ENCODE data around the gene FAM107B. TPM values are rescaled to one million over a fixed set of nuclear protein-coding genes. Genes with fewer than 3 reads are reported as not detected.

FAM107B gene
- total RNA-seq (2022) (32.1 and 41.3 TPM in 2 replicates), Bru-seq, nascent RNA (percentile 45 among the genes with signal in this experiment), BruChase-seq, experiment 1, labeled RNA remaining after a 6-hour chase (percentile 51 among the genes with signal in this experiment), BruChase-seq, experiment 2, labeled RNA remaining after a 2-hour chase (percentile 43 among the genes with signal in this experiment)
- long read RNA-seq, transcript FAM107B-205 (5 exons, 2,374 nt), result minor isoform, 7 of 44 reads
- long read RNA-seq, transcript FAM107B-211 (4 exons, 2,633 nt), result major isoform, 27 of 44 reads
- long read RNA-seq, partial matches to known transcripts, result 0 of 44 reads
- long read RNA-seq, other reads (novel, unspliced or antisense), result 9 of 44 reads

- BruUV-seq (replicated peaks), result no TSS peak
- TF ChIP-seq, protein P1, sequence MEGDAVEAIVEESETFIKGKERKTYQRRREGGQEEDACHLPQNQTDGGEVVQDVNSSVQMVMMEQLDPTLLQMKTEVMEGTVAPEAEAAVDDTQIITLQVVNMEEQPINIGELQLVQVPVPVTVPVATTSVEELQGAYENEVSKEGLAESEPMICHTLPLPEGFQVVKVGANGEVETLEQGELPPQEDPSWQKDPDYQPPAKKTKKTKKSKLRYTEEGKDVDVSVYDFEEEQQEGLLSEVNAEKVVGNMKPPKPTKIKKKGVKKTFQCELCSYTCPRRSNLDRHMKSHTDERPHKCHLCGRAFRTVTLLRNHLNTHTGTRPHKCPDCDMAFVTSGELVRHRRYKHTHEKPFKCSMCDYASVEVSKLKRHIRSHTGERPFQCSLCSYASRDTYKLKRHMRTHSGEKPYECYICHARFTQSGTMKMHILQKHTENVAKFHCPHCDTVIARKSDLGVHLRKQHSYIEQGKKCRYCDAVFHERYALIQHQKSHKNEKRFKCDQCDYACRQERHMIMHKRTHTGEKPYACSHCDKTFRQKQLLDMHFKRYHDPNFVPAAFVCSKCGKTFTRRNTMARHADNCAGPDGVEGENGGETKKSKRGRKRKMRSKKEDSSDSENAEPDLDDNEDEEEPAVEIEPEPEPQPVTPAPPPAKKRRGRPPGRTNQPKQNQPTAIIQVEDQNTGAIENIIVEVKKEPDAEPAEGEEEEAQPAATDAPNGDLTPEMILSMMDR (IDR thresholded peaks at IDR 0.05; ENCODE audit: unreplicated experiment), result no peak
- Mint-ChIP-seq H3K27ac (ENCODE audit: low read depth, unreplicated experiment) (no peak within 1 kb of the TSS), H3K9me3 (ENCODE audit: unreplicated experiment) (no peaks in the 10 kb centered on the region), H3K4me3 (ENCODE audit: unreplicated experiment) (no peak within 1 kb of the TSS), H3K4me1 (ENCODE audit: insufficient read depth, unreplicated experiment) (peaks cover 6% of the 10 kb centered on the region), H3K36me3 (ENCODE audit: insufficient read depth, unreplicated experiment) (peaks cover 7% of the 10 kb centered on the region), H3K27me3 (ENCODE audit: insufficient read depth, unreplicated experiment) (no peaks in the 10 kb centered on the region)
- intact Hi-C loops (cut with micrococcal nuclease), result no loop called here
- DNase-seq (ENCODE audit: unreplicated experiment), result no peak
- POLR2A ChIA-PET, result interaction anchor here (0.6 kb wide), 1 partner anchor 137 kb away, joined by 3 read pairs; no protein-coding TSS in a partner anchor
- CTCF ChIA-PET, result no interaction called here
These were observed at the start of gene FAM107B for GRCh38 chr10:14774797-14775196. Gene FAM107B, minus strand, starts transcription at chr10:14774897. Its CDS starts 234 bp downstream, at chr10:14774663.

DNA sequence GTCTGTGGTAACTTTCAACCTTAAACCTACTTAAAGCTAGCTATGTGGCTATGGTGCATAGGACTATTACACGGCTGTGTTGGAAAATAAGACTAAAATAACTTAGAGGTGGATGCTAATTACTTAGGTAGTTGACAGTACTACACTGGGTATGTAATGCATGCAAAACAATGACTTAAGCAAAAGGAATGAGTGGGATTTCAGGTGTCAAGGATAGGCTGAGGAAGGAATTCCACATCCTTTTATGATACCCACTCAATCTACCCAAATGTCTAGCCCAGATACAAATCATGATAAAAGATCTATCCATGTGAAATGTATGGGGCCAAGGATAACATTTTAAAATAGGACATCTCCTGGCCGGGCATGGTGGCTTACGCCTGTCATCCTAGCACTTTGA lies 49.3 kb upstream of the FAM107B start:
- TF ChIP-seq, protein P1 (IDR thresholded peaks at IDR 0.05; ENCODE audit: unreplicated experiment), result no peak
- no TSS peak for BruUV-seq (replicated peaks)
- intact Hi-C loops (cut with micrococcal nuclease), result loop anchor here (1.0 to 10.0 kb wide), 4 partner anchors 287 to 1039 kb away; no protein-coding TSS in a partner anchor
- CTCF ChIA-PET, result interaction anchor here (0.5 to 4.1 kb wide), 20 partner anchors 10 to 1102 kb away, joined by 3 to 102 read pairs (median 4); partner anchors contain the start of genes CDNF, HSPA14 and MSANTD7
- Mint-ChIP-seq H3K27ac (ENCODE audit: low read depth, unreplicated experiment) (no peak overlapping the region), H3K4me3 (ENCODE audit: unreplicated experiment) (no peak overlapping the region), H3K27me3 (ENCODE audit: insufficient read depth, unreplicated experiment) (peaks cover 16% of the 10 kb centered on the region), H3K36me3 (ENCODE audit: insufficient read depth, unreplicated experiment) (no peaks in the 10 kb centered on the region), H3K9me3 (ENCODE audit: unreplicated experiment) (no peaks in the 10 kb centered on the region), H3K4me1 (ENCODE audit: insufficient read depth, unreplicated experiment) (peaks cover 11% of the 10 kb centered on the region)
- DNase-seq (ENCODE audit: unreplicated experiment), result no peak
- POLR2A ChIA-PET, result interaction anchor here (0.8 to 2.0 kb wide), 2 partner anchors 13 to 255 kb away, joined by 3 to 7 read pairs; no protein-coding TSS in a partner anchor

DNA sequence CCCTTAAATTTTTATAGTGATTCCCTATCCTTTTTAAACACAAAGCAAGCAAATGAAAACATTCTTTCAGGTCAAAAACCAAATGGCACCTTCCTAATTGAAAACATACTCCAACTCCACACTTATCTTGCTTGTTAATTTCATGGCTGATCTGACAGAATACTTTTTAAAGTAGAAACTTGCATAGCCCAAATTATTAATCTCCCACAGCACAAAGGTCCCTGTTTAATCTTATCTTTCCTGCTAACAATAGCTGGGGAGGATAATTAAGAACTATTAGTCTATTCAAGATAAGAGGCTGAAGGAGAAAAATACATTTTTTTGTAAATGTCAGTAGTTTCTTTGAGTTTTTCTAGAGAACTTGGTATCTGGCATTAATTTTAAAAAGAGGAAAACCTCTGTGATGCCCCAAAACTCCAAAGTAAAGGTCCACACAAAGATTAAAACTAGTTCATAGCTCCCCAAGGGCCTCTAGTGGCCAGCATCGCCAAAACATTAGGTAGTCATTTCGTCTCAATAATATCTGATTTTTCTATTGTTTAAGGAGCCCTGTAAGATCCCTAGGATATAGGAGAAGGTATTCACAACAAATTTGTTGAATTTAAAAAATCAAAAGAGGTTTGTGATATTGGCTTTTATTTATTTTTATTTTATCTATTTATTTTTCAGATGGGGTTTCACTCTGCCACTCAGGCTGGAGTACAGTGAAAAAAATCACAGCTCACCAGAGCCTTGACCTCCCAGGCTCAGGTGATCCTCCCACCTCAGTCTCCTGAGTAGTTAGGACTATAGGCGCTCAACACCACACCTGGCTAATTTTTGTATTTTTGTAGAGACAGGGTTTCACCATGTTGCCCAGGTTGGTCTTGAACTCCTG lies 48.4 kb upstream of the FAM107B start:
- peak; percentile 60 for DNase-seq (ENCODE audit: unreplicated experiment)
- Mint-ChIP-seq H3K27ac (ENCODE audit: low read depth, unreplicated experiment) (no peak overlapping the region), H3K36me3 (ENCODE audit: insufficient read depth, unreplicated experiment) (no peaks in the 10 kb centered on the region), H3K4me1 (ENCODE audit: insufficient read depth, unreplicated experiment) (peaks cover 11% of the 10 kb centered on the region), H3K4me3 (ENCODE audit: unreplicated experiment) (no peak overlapping the region), H3K27me3 (ENCODE audit: insufficient read depth, unreplicated experiment) (peaks cover 16% of the 10 kb centered on the region), H3K9me3 (ENCODE audit: unreplicated experiment) (no peaks in the 10 kb centered on the region)
- CTCF ChIA-PET, result interaction anchor here (0.5 to 4.1 kb wide), 28 partner anchors 8 to 1101 kb away, joined by 3 to 102 read pairs (median 4); partner anchors contain the start of genes CDNF, HSPA14 and MSANTD7
- POLR2A ChIA-PET, result interaction anchor here (0.7 to 2.0 kb wide), 5 partner anchors 13 to 309 kb away, joined by 3 to 7 read pairs (median 3); no protein-coding TSS in a partner anchor
- intact Hi-C loops (cut with micrococcal nuclease), result loop anchor here (1.0 to 10.0 kb wide), 4 partner anchors 286 to 1038 kb away; no protein-coding TSS in a partner anchor
- TF ChIP-seq, protein P1 (IDR thresholded peaks at IDR 0.05; ENCODE audit: unreplicated experiment), result peak; percentile 69
- BruUV-seq (replicated peaks), result no TSS peak
